Endothelial cell of umbilical vein (primary cell): Measurements from ENCODE around the gene ITGAX. TPM values are rescaled to one million over a fixed set of nuclear protein-coding genes. Genes with fewer than 3 reads are reported as not detected.

Experiments
- BruUV-seq: library from RNA; stranded (reverse); fragments of 400-500 nt; replicated peaks from 2 replicates; lab custom pipeline; 2021; lab: Mats Ljungman, UMichigan
- CTCF ChIA-PET: fragments of 300-600, 350-600 bp; sonication (Branson Sonifier 250); formaldehyde crosslinking; loops from one replicate; lab custom pipeline; 2021; ENCODE audit warnings: antibody characterized with exemption, inconsistent platforms; lab: Charles Lee
- POLR2A ChIA-PET: fragments of 300-600, 350-600 bp; sonication (Branson Sonifier 250); formaldehyde crosslinking; loops from one replicate; lab custom pipeline; 2021; ENCODE audit warnings: antibody characterized with exemption, inconsistent platforms; lab: Charles Lee
- DNase-seq: peaks from one replicate; pipeline ENCODE4 v3.0.0-alpha.2; 2011; ENCODE audit warnings: low read depth, low spot score
- FAIRE-seq: peaks from 2 replicates; lab custom pipeline; 2011; peaks lifted over from hg19 to GRCh38; lab: Jason Lieb, UNC
- H2AFZ ChIP-seq: 2 replicates; pipeline ENCODE4 v1.6.0; 2012; ENCODE audit warnings: low read depth, low read length, control low read depth, inconsistent platforms
- H3K27ac ChIP-seq: 2 replicates; pipeline ENCODE4 v1.5.1; 2011; ENCODE audit warnings: low read depth, mild to moderate bottlenecking, control low read depth, low read length, moderate library complexity; ENCODE audit not compliant: insufficient read depth
- H3K27me3 ChIP-seq, 2 experiments: 2 replicates each; pipeline versions ENCODE4 v1.6.0 to v1.6.1; 2011; ENCODE audit warnings: low read length in 2 of 2, mixed read lengths in 1 of 2; ENCODE audit not compliant: control insufficient read depth in 2 of 2, insufficient read depth in 2 of 2
- H3K36me3 ChIP-seq, 2 experiments: 2 replicates in 1 of 2; 3 replicates in 1 of 2; pipeline ENCODE4 v1.5.1; 2011; ENCODE audit warnings: low read length in 2 of 2, mild to moderate bottlenecking in 1 of 2, moderate library complexity in 1 of 2; ENCODE audit not compliant: control insufficient read depth in 2 of 2, insufficient read depth in 2 of 2; ENCODE audit errors: extremely low read depth in 1 of 2
- H3K4me1 ChIP-seq: 3 replicates; pipeline ENCODE4 v1.5.1; 2011; ENCODE audit warnings: mild to moderate bottlenecking, low read length; ENCODE audit not compliant: control insufficient read depth, insufficient read depth; ENCODE audit errors: extremely low read depth
- H3K4me2 ChIP-seq: 2 replicates; pipeline ENCODE4 v1.6.1; 2011; ENCODE audit warnings: low read length, control low read depth, mixed read lengths; ENCODE audit not compliant: insufficient read depth
- H3K4me3 ChIP-seq, 3 experiments: fragments of 200-600 bp in 1 of 3; sonication (generic), shearing (Covaris generic) in 1 of 3; replicated peaks in 1 of 3; 2 replicates each; pipeline ENCODE4 v1.5.1; 2011 to 2016; ENCODE audit warnings: control low read depth in 3 of 3, low read length in 3 of 3, mild to moderate bottlenecking in 2 of 3, inconsistent platforms in 1 of 3, low read depth in 1 of 3, moderate library complexity in 1 of 3; ENCODE audit not compliant: insufficient read depth in 1 of 3
- H3K79me2 ChIP-seq: 2 replicates; pipeline ENCODE4 v1.6.0; 2012; ENCODE audit warnings: low read length, inconsistent platforms; ENCODE audit not compliant: control insufficient read depth, insufficient read depth
- H3K9ac ChIP-seq: replicated peaks from 2 replicates; pipeline ENCODE3; 2011; ENCODE audit warnings: low read length, control low read depth; ENCODE audit not compliant: insufficient read depth; ENCODE audit errors: extremely low read depth
- H3K9me1 ChIP-seq: replicated peaks from 3 replicates; pipeline ENCODE4 v1.6.0; 2011; ENCODE audit warnings: mild to moderate bottlenecking, low read length; ENCODE audit not compliant: control insufficient read depth, insufficient read depth; ENCODE audit errors: extremely low read depth
- H3K9me3 ChIP-seq: replicated peaks from 2 replicates; pipeline ENCODE4 v1.5.1; 2012; ENCODE audit warnings: low read length, inconsistent platforms; ENCODE audit not compliant: control insufficient read depth, insufficient read depth
- H4K20me1 ChIP-seq: replicated peaks from 2 replicates; pipeline ENCODE3; 2011; ENCODE audit warnings: mild to moderate bottlenecking, low read length; ENCODE audit not compliant: control insufficient read depth, insufficient read depth; ENCODE audit errors: extremely low read depth
- CTCF ChIP-seq, 2 donors: IDR thresholded peaks; 1 replicate in 1 of 2; 2 replicates in 1 of 2; pipeline ENCODE4 v1.5.1; 2011; ENCODE audit warnings: low read length in 2 of 2, mild to moderate bottlenecking in 2 of 2, moderate library complexity in 2 of 2, control low read depth in 1 of 2, inconsistent platforms in 1 of 2, low read depth in 1 of 2; ENCODE audit not compliant: insufficient read depth in 1 of 2; ENCODE audit errors: extremely low read depth in 1 of 2
- EZH2 ChIP-seq: IDR thresholded peaks from 2 replicates; pipeline ENCODE4 v1.6.1; 2012; ENCODE audit warnings: borderline replicate concordance, low read depth, mild to moderate bottlenecking, moderate library complexity, low read length, inconsistent platforms; ENCODE audit not compliant: severe bottlenecking
- FOS ChIP-seq: IDR thresholded peaks from 2 replicates; pipeline ENCODE4 v1.6.1; 2011; ENCODE audit warnings: mild to moderate bottlenecking, low read length, moderate library complexity, borderline replicate concordance; ENCODE audit not compliant: insufficient read depth
- GATA2 ChIP-seq: IDR thresholded peaks from 2 replicates; pipeline ENCODE4 v1.7.0; 2011; ENCODE audit warnings: low read depth, mild to moderate bottlenecking, moderate library complexity, mixed read lengths, low read length; ENCODE audit not compliant: insufficient read length, insufficient read depth
- JUN ChIP-seq: IDR thresholded peaks from 2 replicates; pipeline ENCODE4 v1.6.1; 2011; ENCODE audit warnings: borderline replicate concordance, low read depth; ENCODE audit not compliant: insufficient read length, insufficient read depth
- MYC ChIP-seq: IDR thresholded peaks from one replicate; pipeline ENCODE4 v1.6.1; 2011; ENCODE audit warnings: mild to moderate bottlenecking, low read depth, low read length
- POLR2A ChIP-seq: IDR thresholded peaks from 2 replicates; pipeline ENCODE4 v1.6.1; 2012; ENCODE audit warnings: low read depth, mild to moderate bottlenecking, control low read depth, low read length
- POLR2AphosphoS5 ChIP-seq: IDR thresholded peaks from 2 replicates; pipeline ENCODE4 v1.6.1; 2012; ENCODE audit warnings: low read depth, mild to moderate bottlenecking, control low read depth, low read length, moderate library complexity; ENCODE audit not compliant: insufficient read depth
- dilution Hi-C: fragments of 300-500 bp; cut with MboI; formaldehyde crosslinking; loops from one replicate; pipeline ENCODE4 v1.15.0; 2019; ENCODE audit warnings: low sequenced_read_pairs; ENCODE audit not compliant: extremely low pct_ligation_motif_present
- intact Hi-C: fragments of 100-400 bp; cut with micrococcal nuclease; formaldehyde crosslinking; loops from one replicate; pipeline ENCODE4 v1.10.0; 2022
- polyA plus RNA-seq, 4 experiments: library from polyadenylated mRNA; depleted of rRNA in 3 of 4; stranded (reverse) in 3 of 4; unstranded in 1 of 4; fragments of >200 nt; gene quantifications; 2 replicates each; pipeline versions ENCODE4 v1.2.1 to v1.2.3, GENCODE V29; 2011 to 2012; ENCODE audit warnings: missing spikeins in 1 of 4
- total RNA-seq: library from RNA; stranded (reverse); gene quantifications from 2 replicates; pipeline ENCODE4 v1.2.3, GENCODE V29; 2021
- TF ChIP-seq, protein P1 (sequence below): IDR thresholded peaks from 2 replicates; pipeline ENCODE4 v1.6.1; 2011; ENCODE audit not compliant: insufficient read depth, insufficient read length

Gene ITGAX
- total and polyA plus RNA-seq, 2 donors (not counting 3 experiments of a cell fraction or from before 2014, with no cell fraction given): 0.18 to 1.4 TPM

GRCh38 chr16:31393056-31393455 is 38.1 kb downstream of the ITGAX start, which contains the start of gene ITGAD:
ITGAD (plus strand) TSS chr16:31393335; CDS start chr16:31393361, 26 bp downstream.
- no peaks in the 10 kb centered on the region for H3K27me3 ChIP-seq
- TF ChIP-seq, protein P1, sequence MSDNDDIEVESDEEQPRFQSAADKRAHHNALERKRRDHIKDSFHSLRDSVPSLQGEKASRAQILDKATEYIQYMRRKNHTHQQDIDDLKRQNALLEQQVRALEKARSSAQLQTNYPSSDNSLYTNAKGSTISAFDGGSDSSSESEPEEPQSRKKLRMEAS: no peak
- no peak for TF ChIP-seq POLR2AphosphoS5
- no peak for TF ChIP-seq GATA2
- no peak for TF ChIP-seq EZH2
- no peak for TF ChIP-seq MYC
- no peak within 1 kb of the TSS for H3K27ac ChIP-seq
- dilution Hi-C loops: no loop called here
- intact Hi-C loops: no loop called here
- FAIRE-seq (no peak), DNase-seq (no peak)
- no peaks in the 10 kb centered on the region for H3K9me3 ChIP-seq
- H3K4me2 ChIP-seq: no peak within 1 kb of the TSS
- POLR2A ChIA-PET: no interaction called here
- no peaks in the 10 kb centered on the region for H3K79me2 ChIP-seq
- no peaks in the 10 kb centered on the region for H4K20me1 ChIP-seq
- H3K36me3 ChIP-seq: no peaks in the 10 kb centered on the region
- H3K4me3 ChIP-seq: no peak within 1 kb of the TSS
- H2AFZ ChIP-seq: no peak within 1 kb of the TSS
- H3K9me1 ChIP-seq: no peaks in the 10 kb centered on the region
- H3K9ac ChIP-seq: no peak within 1 kb of the TSS
- CTCF ChIA-PET: interaction anchor here (2.0 kb wide), 1 partner anchor 10 kb away, joined by 10 read pairs; no protein-coding TSS in a partner anchor
- H3K4me1 ChIP-seq: no peaks in the 10 kb centered on the region
- no TSS peak for BruUV-seq

GRCh38 chr16:31395647-31396046 is 40.7 kb downstream of the ITGAX start:
- ChIA-PET POLR2A (no interaction called here), CTCF (no interaction called here)
- H3K4me3 ChIP-seq: no peak overlapping the region

More at GRCh38 chr16:31395647-31396046, 40.7 kb downstream of the ITGAX start:
- no TSS peak for BruUV-seq
- Histone ChIP-seq H4K20me1 (no peaks in the 10 kb centered on the region), H3K9me3 (no peaks in the 10 kb centered on the region), H3K9ac (no peak overlapping the region), H3K9me1 (no peaks in the 10 kb centered on the region), H3K4me1 (no peaks in the 10 kb centered on the region), H3K27me3 (no peaks in the 10 kb centered on the region), H3K4me2 (no peak overlapping the region), H3K27ac (no peak overlapping the region), H3K79me2 (no peaks in the 10 kb centered on the region), H3K36me3 (no peaks in the 10 kb centered on the region), H2AFZ (no peak overlapping the region)
- dilution Hi-C loops: no loop called here
- DNase-seq (no peak), FAIRE-seq (no peak)
- TF ChIP-seq FOS: no peak
- no peak for TF ChIP-seq EZH2
- TF ChIP-seq CTCF (IDR thresholded peaks at IDR 0.05; ENCODE audit: extremely low read depth in 1 of 2, insufficient read depth in 1 of 2, low read depth in 1 of 2, low read length in 2 of 2): no peak
- TF ChIP-seq, protein P1: no peak
- no peak for TF ChIP-seq GATA2
- no peak for TF ChIP-seq POLR2AphosphoS5
- no peak for TF ChIP-seq MYC
- no peak for TF ChIP-seq JUN
- TF ChIP-seq POLR2A: no peak
- intact Hi-C loops: no loop called here
